ENCODE measurements around the gene NUCB1. TPM values are rescaled to one million over a fixed set of nuclear protein-coding genes. Genes with fewer than 3 reads are reported as not detected.

NUCB1 gene
- polyA plus RNA-seq, 1 donor (not counting 4 experiments of a cell fraction or from before 2014, with no cell fraction given), result 44.3 TPM

DNA sequence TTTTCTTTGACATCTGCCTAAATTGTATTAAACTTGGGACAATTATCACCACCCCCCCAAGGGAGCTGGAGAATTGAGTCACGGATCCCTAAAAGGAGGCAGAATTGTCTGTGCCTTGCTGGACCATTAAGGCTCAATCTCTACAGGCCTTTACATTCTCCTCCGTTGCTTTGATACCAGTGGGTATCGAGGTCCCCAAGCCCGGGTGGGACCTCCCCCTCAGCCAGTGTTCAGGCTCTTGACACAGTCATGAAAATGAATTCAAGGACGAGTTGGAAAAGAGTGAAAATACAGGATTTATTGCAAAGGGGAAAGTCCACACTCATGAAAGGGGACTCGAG is 22.3 kb upstream of the NUCB1 start:
- H3K27ac ChIP-seq (ENCODE audit: control insufficient read depth, insufficient read depth, low read length), result no peak overlapping the region
- peaks cover 26% of the 10 kb centered on the region for H3K79me2 ChIP-seq (ENCODE audit: control insufficient read depth, insufficient read depth, low read length)
- DNase-seq (ENCODE audit: low read depth, low spot score), result no peak
- H3K4me2 ChIP-seq (ENCODE audit: control insufficient read depth, extremely low read depth, insufficient read depth, low read depth, low read length), result no peak overlapping the region
- H3K36me3 ChIP-seq (ENCODE audit: control insufficient read depth in 2 of 2, extremely low read depth in 1 of 2, insufficient read depth in 2 of 2, low read length in 2 of 2), result peaks cover 22 to 27% of the 10 kb centered on the region in 2 experiments
- H3K27me3 ChIP-seq (ENCODE audit: control insufficient read depth, extremely low read depth, insufficient read depth, low read length), result no peaks in the 10 kb centered on the region
- FAIRE-seq, result no peak
- H3K9me3 ChIP-seq (ENCODE audit: control insufficient read depth, low read depth, low read length), result no peaks in the 10 kb centered on the region
- no peak overlapping the region for H2AFZ ChIP-seq (ENCODE audit: control insufficient read depth, low read length)
- peaks cover 8% of the 10 kb centered on the region for H3K4me1 ChIP-seq (ENCODE audit: control insufficient read depth, extremely low read depth, insufficient read depth, low read length)
- dilution Hi-C loops (cut with MboI; ENCODE audit: extremely low pct_ligation_motif_present, low sequenced_read_pairs), result no loop called here
- H4K20me1 ChIP-seq (ENCODE audit: control insufficient read depth, extremely low read depth, insufficient read depth, low read length), result peaks cover 15% of the 10 kb centered on the region
- no peak for TF ChIP-seq EZH2 (IDR thresholded peaks at IDR 0.05; ENCODE audit: low read length)
- TF ChIP-seq, protein P1, sequence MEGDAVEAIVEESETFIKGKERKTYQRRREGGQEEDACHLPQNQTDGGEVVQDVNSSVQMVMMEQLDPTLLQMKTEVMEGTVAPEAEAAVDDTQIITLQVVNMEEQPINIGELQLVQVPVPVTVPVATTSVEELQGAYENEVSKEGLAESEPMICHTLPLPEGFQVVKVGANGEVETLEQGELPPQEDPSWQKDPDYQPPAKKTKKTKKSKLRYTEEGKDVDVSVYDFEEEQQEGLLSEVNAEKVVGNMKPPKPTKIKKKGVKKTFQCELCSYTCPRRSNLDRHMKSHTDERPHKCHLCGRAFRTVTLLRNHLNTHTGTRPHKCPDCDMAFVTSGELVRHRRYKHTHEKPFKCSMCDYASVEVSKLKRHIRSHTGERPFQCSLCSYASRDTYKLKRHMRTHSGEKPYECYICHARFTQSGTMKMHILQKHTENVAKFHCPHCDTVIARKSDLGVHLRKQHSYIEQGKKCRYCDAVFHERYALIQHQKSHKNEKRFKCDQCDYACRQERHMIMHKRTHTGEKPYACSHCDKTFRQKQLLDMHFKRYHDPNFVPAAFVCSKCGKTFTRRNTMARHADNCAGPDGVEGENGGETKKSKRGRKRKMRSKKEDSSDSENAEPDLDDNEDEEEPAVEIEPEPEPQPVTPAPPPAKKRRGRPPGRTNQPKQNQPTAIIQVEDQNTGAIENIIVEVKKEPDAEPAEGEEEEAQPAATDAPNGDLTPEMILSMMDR (optimal IDR thresholded peaks at IDR 0.05 in 1 of 3, IDR thresholded peaks at IDR 0.05 in 1 of 3, conservative IDR thresholded peaks at IDR 0.05 in 1 of 3; ENCODE audit: extremely low read depth in 1 of 3, insufficient read depth in 2 of 3, low read length in 3 of 3), result no peak
- H3K9me1 ChIP-seq (ENCODE audit: control insufficient read depth, extremely low read depth, insufficient read depth, low read length), result peaks cover 2% of the 10 kb centered on the region
- no peak overlapping the region for H3K9ac ChIP-seq (ENCODE audit: control insufficient read depth, extremely low read depth, insufficient read depth, low read length)
- H3K4me3 ChIP-seq (ENCODE audit: control insufficient read depth in 2 of 3, extremely low read depth in 1 of 3, insufficient read depth in 2 of 3, low read depth in 1 of 3, low read length in 3 of 3), result no peak overlapping the region

DNA sequence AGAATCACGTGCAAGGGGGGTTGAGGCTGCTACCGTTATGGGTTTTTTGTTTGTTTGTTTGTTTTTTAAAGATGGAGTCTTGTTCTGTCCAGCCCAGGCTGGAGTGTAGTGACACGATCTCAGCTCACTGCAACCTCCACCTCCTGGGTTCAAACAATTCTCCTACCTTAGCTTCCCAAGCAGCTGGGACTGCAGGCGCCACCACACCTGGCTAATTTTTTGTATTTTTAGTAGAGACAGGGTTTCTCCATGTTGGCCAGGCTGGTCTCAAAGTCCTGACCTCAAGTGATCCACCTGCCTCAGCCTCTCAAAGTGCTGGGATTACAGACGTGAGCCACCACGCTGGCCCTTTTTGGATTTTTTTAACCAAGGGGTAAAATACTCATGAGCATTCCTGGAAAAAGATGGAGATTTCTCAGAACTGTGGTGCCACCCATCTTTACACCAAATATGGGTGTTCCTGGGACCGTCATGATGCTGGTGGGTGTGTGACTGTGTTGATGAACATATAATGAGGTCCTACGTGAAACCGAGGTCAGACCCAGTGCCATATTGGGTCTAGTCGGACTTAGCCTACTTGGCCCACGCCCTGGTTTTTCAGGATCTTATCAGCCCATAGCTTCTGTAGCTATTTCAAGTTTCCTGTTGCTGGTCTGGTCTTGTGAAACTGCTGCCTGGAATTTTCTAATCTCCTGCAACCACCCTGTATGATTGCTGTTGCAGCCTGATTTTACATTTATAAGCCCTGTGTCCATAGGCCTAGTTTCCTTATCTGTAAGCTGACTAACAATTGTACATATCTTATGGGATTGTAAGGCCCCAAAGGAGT is 21.7 kb upstream of the NUCB1 start:
- Histone ChIP-seq H3K9ac (ENCODE audit: control insufficient read depth, extremely low read depth, insufficient read depth, low read length) (no peak overlapping the region), H3K27me3 (ENCODE audit: control insufficient read depth, extremely low read depth, insufficient read depth, low read length) (no peaks in the 10 kb centered on the region), H3K4me3 (ENCODE audit: control insufficient read depth in 2 of 3, extremely low read depth in 1 of 3, insufficient read depth in 2 of 3, low read depth in 1 of 3, low read length in 3 of 3) (no peak overlapping the region), H3K4me2 (ENCODE audit: control insufficient read depth, extremely low read depth, insufficient read depth, low read depth, low read length) (no peak overlapping the region), H3K36me3 (ENCODE audit: control insufficient read depth in 2 of 2, extremely low read depth in 1 of 2, insufficient read depth in 2 of 2, low read length in 2 of 2) (peaks cover 20 to 23% of the 10 kb centered on the region in 2 experiments), H3K79me2 (ENCODE audit: control insufficient read depth, insufficient read depth, low read length) (peaks cover 20% of the 10 kb centered on the region), H3K4me1 (ENCODE audit: control insufficient read depth, extremely low read depth, insufficient read depth, low read length) (peaks cover 8% of the 10 kb centered on the region), H4K20me1 (ENCODE audit: control insufficient read depth, extremely low read depth, insufficient read depth, low read length) (peaks cover 15% of the 10 kb centered on the region), H3K9me3 (ENCODE audit: control insufficient read depth, low read depth, low read length) (no peaks in the 10 kb centered on the region), H3K27ac (ENCODE audit: control insufficient read depth, insufficient read depth, low read length) (peak overlapping the region; percentile 47), H3K9me1 (ENCODE audit: control insufficient read depth, extremely low read depth, insufficient read depth, low read length) (no peaks in the 10 kb centered on the region), H2AFZ (ENCODE audit: control insufficient read depth, low read length) (no peak overlapping the region)
- FAIRE-seq (no peak), DNase-seq (ENCODE audit: low read depth, low spot score) (no peak)
- dilution Hi-C loops (cut with MboI; ENCODE audit: extremely low pct_ligation_motif_present, low sequenced_read_pairs), result no loop called here
- TF ChIP-seq EZH2 (IDR thresholded peaks at IDR 0.05; ENCODE audit: low read length), result no peak
- TF ChIP-seq, protein P1 (optimal IDR thresholded peaks at IDR 0.05 in 1 of 3, IDR thresholded peaks at IDR 0.05 in 1 of 3, conservative IDR thresholded peaks at IDR 0.05 in 1 of 3; ENCODE audit: extremely low read depth in 1 of 3, insufficient read depth in 2 of 3, low read length in 3 of 3), result no peak

All from keratinocyte (primary cell).